Sigmoid colon (tissue), 7 donors: ENCODE data around the gene PRPH2. TPM values are rescaled to one million over a fixed set of nuclear protein-coding genes. Genes with fewer than 3 reads are reported as not detected.

Experiments used
- DNase-seq: peaks from one replicate; pipeline ENCODE4 v3.0.0-alpha.2; 2019
- H3K27ac ChIP-seq, 4 donors: fragments of 200-600 bp; sonication (generic); one replicate each; pipeline ENCODE4 v1.5.1; 2016 to 2019; ENCODE audit warnings: mild to moderate bottlenecking in 1 of 4
- H3K27me3 ChIP-seq, 3 donors: fragments of 200-600 bp; sonication (generic); one replicate each; pipeline ENCODE4 v1.5.1; 2019; ENCODE audit warnings: mild to moderate bottlenecking in 1 of 3
- H3K36me3 ChIP-seq, 4 donors: fragments of 200-600 bp; sonication (generic); one replicate each; pipeline ENCODE4 v1.5.1; 2016 to 2019
- H3K4me1 ChIP-seq, 4 donors: fragments of 200-600 bp; sonication (generic); one replicate each; pipeline ENCODE4 v1.5.1; 2017 to 2019
- H3K4me3 ChIP-seq, 4 donors: fragments of 200-600 bp; sonication (generic); one replicate each; pipeline ENCODE4 v1.5.1; 2017 to 2019; ENCODE audit warnings: mild to moderate bottlenecking in 2 of 4, moderate library complexity in 1 of 4
- H3K9me3 ChIP-seq, 4 donors: fragments of 200-600 bp in 3 of 4; sonication (generic) in 3 of 4; one replicate each; pipeline versions ENCODE4 v1.5.1 to v1.6.1; 2013 to 2019
- EP300 ChIP-seq, 4 donors: sonication (generic); formaldehyde crosslinking; IDR thresholded peaks; one replicate each; pipeline ENCODE4 v1.6.1; 2017; ENCODE audit warnings: antibody characterized with exemption in 4 of 4
- POLR2A ChIP-seq, 2 donors: fragments of 450-650 bp; IDR thresholded peaks; one replicate each; pipeline ENCODE4 v1.6.1; 2016; ENCODE audit warnings: antibody characterized with exemption in 2 of 2, mild to moderate bottlenecking in 2 of 2, moderate library complexity in 2 of 2
- POLR2AphosphoS5 ChIP-seq, 4 donors: sonication (generic); formaldehyde crosslinking; IDR thresholded peaks; one replicate each; pipeline ENCODE4 v1.6.1; 2017; ENCODE audit warnings: antibody characterized with exemption in 4 of 4
- WGBS, 2 donors: extraction: QIAGEN DNeasy Blood & Tissue Kit; methylation state at CpG; one replicate each; pipeline ENCODE4 v1.1.7; 2013; 5-methylcytosine and 5-hydroxymethylcytosine counted together
- intact Hi-C: fragments of 100-400 bp; cut with DNase I; formaldehyde crosslinking; loops from one replicate; pipeline ENCODE4 v1.15.1; 2023
- polyA plus RNA-seq, 3 donors: library from polyadenylated mRNA; stranded (reverse); fragments of 200-250 nt; gene quantifications; one replicate each; pipeline ENCODE4 v1.2.3, GENCODE V29; 2013
- total RNA-seq, 4 donors: library from RNA; depleted of rRNA; stranded (reverse); fragments of >200 nt; gene quantifications; one replicate each; pipeline ENCODE4 v1.1.0, GENCODE V29; 2016
- TF ChIP-seq, protein P1 (sequence below), 4 experiments: fragments of 450-650 bp in 3 of 4; fragments of 200-600 bp in 1 of 4; IDR thresholded peaks; one replicate each; pipeline ENCODE4 v1.5.1; 2016 to 2019; ENCODE audit warnings: antibody characterized with exemption in 4 of 4, mild to moderate bottlenecking in 3 of 4, moderate library complexity in 2 of 4
- donor health status: healthy with polysubstance abuse.
- donor health status: Bipolar disorder and iron deficiency.
- donor health status: healthy.

Gene PRPH2
- total and polyA plus RNA-seq, 7 donors, result under 0.01 to 3.5 (median 0.71) TPM; not detected in 1

DNA sequence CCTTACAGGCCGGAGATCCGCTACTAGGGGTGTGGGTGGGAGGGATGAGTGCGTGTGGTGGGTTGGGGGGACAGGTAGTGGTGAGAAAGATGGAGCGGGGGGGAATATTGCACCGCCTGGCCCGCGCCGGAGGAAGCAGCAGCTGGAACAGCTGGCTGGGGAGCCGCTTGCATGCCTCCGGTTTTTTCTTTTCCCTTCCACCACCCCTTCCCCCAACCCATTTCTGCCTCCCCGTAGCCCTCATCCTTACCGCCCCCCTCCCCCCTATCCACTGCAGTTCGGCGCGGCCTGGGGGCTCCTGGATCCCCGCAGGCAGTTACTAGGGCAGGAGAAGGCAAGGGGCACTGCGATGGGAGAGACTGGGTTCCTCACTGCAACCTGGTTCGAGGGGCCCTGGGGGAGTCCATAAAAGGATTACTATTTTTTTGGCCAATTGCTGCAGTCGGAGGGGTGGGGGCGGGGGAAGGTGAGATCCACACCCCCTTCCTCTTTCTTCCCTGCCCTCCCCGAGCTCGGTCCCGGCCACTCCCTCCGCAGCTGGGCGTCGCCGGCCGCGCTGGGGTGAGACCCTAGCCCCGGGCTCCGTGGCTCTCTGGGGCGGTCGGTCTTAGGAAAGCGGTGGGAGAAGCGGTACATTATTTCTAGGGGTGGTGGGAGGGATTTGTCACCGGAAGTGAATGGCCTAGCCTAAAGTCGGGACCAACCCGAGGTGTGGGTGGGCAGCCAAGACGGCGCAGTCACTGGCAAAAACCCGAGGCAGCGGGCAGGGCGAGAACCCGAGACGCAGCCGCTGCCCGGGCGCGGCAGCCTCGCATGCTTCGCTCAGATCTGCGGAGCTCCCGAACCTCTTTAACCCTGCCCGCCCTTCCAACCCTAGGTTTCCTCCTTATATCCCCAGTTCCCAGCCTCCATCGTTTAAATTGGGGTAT is 24.3 kb upstream of the PRPH2 start:
- Histone ChIP-seq H3K4me1 (peaks cover 0 to 40% (median 31%) of the 10 kb centered on the region in 4 donors), H3K36me3 (no peaks in the 10 kb centered on the region), H3K4me3 (peak overlapping the region; percentile 69 to 100 (median 86)), H3K9me3 (no peaks in the 10 kb centered on the region), H3K27ac (peak overlapping the region; percentile 89 to 99 (median 94)), H3K27me3 (no peaks in the 10 kb centered on the region)
- DNase-seq, result peak; percentile 92
- intact Hi-C loops, result loop anchor here (1.0 to 2.0 kb wide), 4 partner anchors 20 to 134 kb away; partner anchors contain the start of gene BICRAL
- 0 to 1% methylated on average over 55 of the region's 55 CpGs for WGBS, 2 donors
- TF ChIP-seq, protein P1, sequence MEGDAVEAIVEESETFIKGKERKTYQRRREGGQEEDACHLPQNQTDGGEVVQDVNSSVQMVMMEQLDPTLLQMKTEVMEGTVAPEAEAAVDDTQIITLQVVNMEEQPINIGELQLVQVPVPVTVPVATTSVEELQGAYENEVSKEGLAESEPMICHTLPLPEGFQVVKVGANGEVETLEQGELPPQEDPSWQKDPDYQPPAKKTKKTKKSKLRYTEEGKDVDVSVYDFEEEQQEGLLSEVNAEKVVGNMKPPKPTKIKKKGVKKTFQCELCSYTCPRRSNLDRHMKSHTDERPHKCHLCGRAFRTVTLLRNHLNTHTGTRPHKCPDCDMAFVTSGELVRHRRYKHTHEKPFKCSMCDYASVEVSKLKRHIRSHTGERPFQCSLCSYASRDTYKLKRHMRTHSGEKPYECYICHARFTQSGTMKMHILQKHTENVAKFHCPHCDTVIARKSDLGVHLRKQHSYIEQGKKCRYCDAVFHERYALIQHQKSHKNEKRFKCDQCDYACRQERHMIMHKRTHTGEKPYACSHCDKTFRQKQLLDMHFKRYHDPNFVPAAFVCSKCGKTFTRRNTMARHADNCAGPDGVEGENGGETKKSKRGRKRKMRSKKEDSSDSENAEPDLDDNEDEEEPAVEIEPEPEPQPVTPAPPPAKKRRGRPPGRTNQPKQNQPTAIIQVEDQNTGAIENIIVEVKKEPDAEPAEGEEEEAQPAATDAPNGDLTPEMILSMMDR (IDR thresholded peaks at IDR 0.05), result no peak
- TF ChIP-seq POLR2AphosphoS5 (IDR thresholded peaks at IDR 0.05) (peak; percentile 93 to 98 (median 96)), POLR2A (IDR thresholded peaks at IDR 0.05) (peak; percentile 82 to 85), EP300 (IDR thresholded peaks at IDR 0.05) (no peak)

DNA sequence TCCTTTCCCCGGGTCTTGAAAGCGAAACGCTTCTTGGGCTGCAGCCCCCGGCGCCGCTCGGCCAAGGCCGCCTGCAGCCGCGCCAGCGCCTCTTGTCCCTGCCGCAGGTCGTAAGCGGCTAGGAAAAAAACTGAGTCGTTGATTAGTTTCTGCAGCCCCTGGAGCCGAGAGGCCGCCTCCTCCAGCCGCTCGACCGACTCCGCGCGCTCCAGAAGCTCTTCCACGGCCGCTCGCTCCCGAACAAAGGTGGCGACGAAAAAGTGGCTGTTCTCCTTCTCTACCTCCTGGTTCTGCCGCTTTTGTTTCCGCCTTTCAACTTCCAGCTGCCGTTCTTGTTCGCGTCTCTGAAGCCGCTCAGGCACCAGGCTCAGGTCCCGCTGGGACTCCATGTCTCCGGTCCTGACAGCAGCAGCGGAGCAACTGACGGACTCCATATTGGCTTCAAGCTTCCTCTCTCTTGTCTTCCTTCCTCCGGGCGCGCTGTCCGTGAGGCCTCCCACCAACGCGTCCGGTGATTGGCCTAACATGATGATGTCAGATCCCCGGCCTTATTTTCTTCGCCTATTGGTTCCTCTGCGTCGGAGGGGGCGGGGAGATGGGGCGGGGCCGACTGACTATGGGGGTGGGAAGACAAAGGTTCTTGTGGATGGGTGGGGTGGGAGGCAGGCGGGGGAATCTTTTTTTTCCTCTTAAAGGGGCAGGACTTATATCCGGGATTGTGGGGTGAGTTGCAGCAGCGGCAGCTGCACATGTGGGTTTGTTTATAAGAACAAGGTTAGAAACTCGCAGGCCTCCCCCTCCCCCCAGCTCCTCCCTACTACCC is 23.5 kb upstream of the PRPH2 start, which contains the start of gene TBCC:
TBCC (minus strand) TSS at position 464 of the 823 bp plus-strand sequence; CDS start at position 434, 30 bp downstream.
- intact Hi-C loops, result loop anchor here (1.0 to 2.0 kb wide), 4 partner anchors 19 to 135 kb away; partner anchors contain the start of gene BICRAL

DNA sequence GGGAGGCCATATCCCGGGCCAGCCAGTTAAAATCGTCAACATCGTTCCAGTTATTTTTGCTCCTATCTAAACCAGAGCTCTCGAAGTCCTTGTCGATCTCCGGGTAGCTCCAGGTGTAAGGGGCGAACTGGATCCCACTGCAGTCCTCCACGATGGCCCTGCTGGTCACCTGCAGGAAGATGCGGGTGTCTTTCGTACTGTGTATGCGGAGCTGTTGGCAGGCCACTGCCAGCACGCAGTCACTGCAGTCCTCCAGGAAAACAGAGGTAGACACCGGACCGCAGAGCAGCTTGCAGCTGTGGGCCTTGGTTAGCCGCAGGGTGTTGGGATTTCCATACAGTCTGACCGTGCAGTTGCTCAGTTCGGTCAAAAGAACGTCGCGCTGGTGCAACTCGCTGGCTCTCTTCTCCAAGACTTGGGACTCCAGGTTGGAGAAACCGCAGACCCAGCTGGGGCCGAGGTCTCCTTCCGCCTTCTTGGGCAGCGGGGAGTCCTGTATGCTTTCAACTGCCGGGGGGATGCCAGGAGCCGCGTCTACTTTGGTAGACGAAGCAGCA is 22.8 kb upstream of the PRPH2 start:
- H3K27me3 ChIP-seq, result no peaks in the 10 kb centered on the region
- peaks cover 0 to 34% (median 31%) of the 10 kb centered on the region in 4 donors for H3K4me1 ChIP-seq
- DNase-seq, result peak; percentile 69
- no peaks in the 10 kb centered on the region for H3K36me3 ChIP-seq
- peak in 1 of 4 donors; percentile 10 for TF ChIP-seq POLR2AphosphoS5 (IDR thresholded peaks at IDR 0.05)
- TF ChIP-seq, protein P1 (IDR thresholded peaks at IDR 0.05), result no peak
- H3K4me3 ChIP-seq, result peak overlapping the region; percentile 63 to 100 (median 86)
- intact Hi-C loops, result no loop called here
- WGBS, 2 donors, result 1 to 2% methylated on average over 29 of the region's 29 CpGs
- no peaks in the 10 kb centered on the region for H3K9me3 ChIP-seq
- peak overlapping the region; percentile 91 to 99 (median 98) for H3K27ac ChIP-seq

More for the DNA sequence above, 23.5 kb upstream of the PRPH2 start, which contains the start of gene TBCC:
- TF ChIP-seq, protein P1 (IDR thresholded peaks at IDR 0.05), result no peak
- TF ChIP-seq POLR2A (IDR thresholded peaks at IDR 0.05), result peak; percentile 95 to 98
- TF ChIP-seq EP300 (IDR thresholded peaks at IDR 0.05), result no peak
- peak; percentile 97 to 100 (median 99) for TF ChIP-seq POLR2AphosphoS5 (IDR thresholded peaks at IDR 0.05)
- DNase-seq, result peak; percentile 99
- Histone ChIP-seq H3K9me3 (no peaks in the 10 kb centered on the region), H3K27me3 (no peaks in the 10 kb centered on the region), H3K36me3 (no peaks in the 10 kb centered on the region), H3K4me1 (peaks cover 0 to 35% (median 31%) of the 10 kb centered on the region in 4 donors), H3K27ac (peak within 1 kb of the TSS; percentile 91 to 99 (median 98)), H3K4me3 (peak within 1 kb of the TSS; percentile 69 to 100 (median 86))
- WGBS, 2 donors, result 0% methylated on average over 57 of the region's 57 CpGs

DNA sequence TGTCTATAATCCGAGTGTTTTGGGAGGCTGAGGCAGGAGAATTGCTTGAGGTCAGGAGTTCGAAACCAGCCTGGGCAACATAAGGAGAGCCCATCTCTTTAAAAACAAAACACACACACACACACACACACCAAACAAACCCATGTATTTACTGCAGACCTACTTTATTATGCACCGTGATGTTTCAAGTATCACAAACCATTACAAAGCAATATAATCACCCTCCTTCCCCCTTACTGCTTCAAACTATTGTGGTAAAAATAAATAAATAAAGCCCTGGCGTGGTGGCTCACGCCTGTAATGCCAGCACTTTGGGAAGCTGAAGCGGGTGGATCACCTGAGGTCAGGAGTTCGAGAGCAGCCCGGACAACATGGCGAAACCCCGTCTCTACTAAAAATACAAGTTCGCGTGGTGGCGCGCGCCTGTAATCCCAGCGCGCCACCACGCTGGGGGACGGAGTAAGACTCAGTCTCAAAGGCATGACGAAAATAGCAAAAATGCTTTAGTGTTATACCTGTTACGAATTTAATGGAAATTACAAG is 22.0 kb upstream of the PRPH2 start:
- intact Hi-C loops, result no loop called here
- no peak for DNase-seq

More for the DNA sequence above, 22.0 kb upstream of the PRPH2 start:
- H3K36me3 ChIP-seq, result no peaks in the 10 kb centered on the region
- WGBS, 2 donors, result 47 to 65% methylated on average over 21 of the region's 21 CpGs
- H3K4me1 ChIP-seq, result peaks cover 0 to 34% (median 31%) of the 10 kb centered on the region in 4 donors
- H3K27ac ChIP-seq, result peak overlapping the region; percentile 91 to 99 (median 98)
- H3K27me3 ChIP-seq, result no peaks in the 10 kb centered on the region
- TF ChIP-seq POLR2AphosphoS5 (IDR thresholded peaks at IDR 0.05) (no peak), POLR2A (IDR thresholded peaks at IDR 0.05) (no peak), EP300 (IDR thresholded peaks at IDR 0.05) (no peak)
- TF ChIP-seq, protein P1 (IDR thresholded peaks at IDR 0.05), result no peak
- no peaks in the 10 kb centered on the region for H3K9me3 ChIP-seq
- peak overlapping the region; percentile 63 to 100 (median 86) for H3K4me3 ChIP-seq
